ENCODE results near the gene SFTA2. TPM values are rescaled to one million over a fixed set of nuclear protein-coding genes. Genes with fewer than 3 reads are reported as not detected.
"Not testable (repeated sequence)": the region's sequence is repeated elsewhere in the genome, so short reads cannot be mapped to it uniquely, and the experiment has no call there.

Gene SFTA2
- total and polyA plus RNA-seq, 2 donors (not counting 1 experiment from before 2014, with no cell fraction given) = not detected

GRCh38 chr6:30907758-30908591, 24.0 kb downstream of the SFTA2 start, which contains the start of gene GTF2H4:
GTF2H4 (plus strand) TSS chr6:30908207.
- Histone ChIP-seq H3K27ac (ENCODE audit: low read length in 2 of 2) (peak within 1 kb of the TSS in 1 of 2 donors; percentile 43), H4K20me1 (ENCODE audit: control insufficient read depth, insufficient read depth, low read length, poor library complexity, severe bottlenecking) (no peaks in the 10 kb centered on the region), H2AFZ (ENCODE audit: insufficient read depth, low read depth, low read length, poor library complexity, severe bottlenecking) (peak within 1 kb of the TSS; percentile 90), H3K36me3 (replicated peaks in 1 of 2; ENCODE audit: control extremely low read depth in 1 of 2, control insufficient read depth in 1 of 2, extremely low read depth in 1 of 2, insufficient read depth in 2 of 2, low read length in 1 of 2) (peaks cover 0 to 19% of the 10 kb centered on the region in 2 experiments), H3K27me3 (replicated peaks in 1 of 4; ENCODE audit: control extremely low read depth in 1 of 4, control insufficient read depth in 3 of 4, insufficient read depth in 4 of 4, low read length in 3 of 4) (no peaks in the 10 kb centered on the region), H3K4me2 (replicated peaks; ENCODE audit: low read depth, low read length, poor library complexity, severe bottlenecking) (peak within 1 kb of the TSS; percentile 93), H3K4me3 (ENCODE audit: control extremely low read depth in 1 of 5, extremely low read depth in 1 of 5, insufficient read depth in 1 of 5, low read depth in 2 of 5, low read length in 4 of 5) (peak within 1 kb of the TSS; percentile 71 to 99 (median 89)), H3K9ac (ENCODE audit: low read length) (peak within 1 kb of the TSS; percentile 86), H3K9me3 (ENCODE audit: control extremely low read depth in 1 of 3, control insufficient read depth in 2 of 3, insufficient read depth in 1 of 3, low read length in 2 of 3) (no peaks in the 10 kb centered on the region), H3K4me1 (ENCODE audit: control insufficient read depth in 2 of 2, insufficient read depth in 2 of 2, low read length in 2 of 2) (peaks cover 14 to 28% of the 10 kb centered on the region in 2 donors), H3K79me2 (ENCODE audit: control insufficient read depth, insufficient read depth, low read length) (peaks cover 5% of the 10 kb centered on the region)
- ATAC-seq (ENCODE audit: low read depth) (peak; percentile 97), DNase-seq (peak; percentile 95)
- POLR2A ChIA-PET = interaction anchor here (0.5 to 1.0 kb wide), 3 partner anchors 24 to 755 kb away, joined by 7 to 9 read pairs (median 9); no protein-coding TSS in a partner anchor
- H3K27ac Mint-ChIP-seq = peak within 1 kb of the TSS; percentile 88
- H3K9me3 Mint-ChIP-seq (ENCODE audit: insufficient read depth) = no peaks in the 10 kb centered on the region
- H3K4me1 Mint-ChIP-seq = peaks cover 21% of the 10 kb centered on the region
- no peaks in the 10 kb centered on the region for H3K27me3 Mint-ChIP-seq
- CTCF ChIA-PET = interaction anchor here (0.7 to 1.5 kb wide), 8 partner anchors 25 to 179 kb away, joined by 3 to 4 read pairs (median 3); no protein-coding TSS in a partner anchor
- intact Hi-C loops (cut with micrococcal nuclease) = loop anchor here (5.0 kb wide), 1 partner anchor 291 kb away; the partner anchor contains the start of genes MRPS18B and PPP1R10
- peak within 1 kb of the TSS; percentile 100 for H3K4me3 Mint-ChIP-seq
- TF ChIP-seq EZH2 (IDR thresholded peaks at IDR 0.05; ENCODE audit: borderline replicate concordance, insufficient read depth, low read depth, low read length, poor library complexity, severe bottlenecking) = no peak
- no peak for TF ChIP-seq CTCF (IDR thresholded peaks at IDR 0.05)
- under 1% methylated on average over 47 of the region's 49 CpGs for WGBS (ENCODE audit: insufficient coverage)

- POLR2A ChIA-PET = interaction anchor here (0.6 to 1.0 kb wide), 3 partner anchors 24 to 443 kb away, joined by 3 to 9 read pairs (median 7); no protein-coding TSS in a partner anchor
- not testable (repeated sequence) for H3K27me3 Mint-ChIP-seq; H3K27me3 ChIP-seq (replicated peaks in 1 of 4; ENCODE audit: control extremely low read depth in 1 of 4, control insufficient read depth in 3 of 4, insufficient read depth in 4 of 4, low read length in 3 of 4); H3K27ac ChIP-seq (ENCODE audit: low read length in 2 of 2); H3K27ac Mint-ChIP-seq; DNase-seq; H3K79me2 ChIP-seq (ENCODE audit: control insufficient read depth, insufficient read depth, low read length); ATAC-seq (ENCODE audit: low read depth); H3K9me3 Mint-ChIP-seq (ENCODE audit: insufficient read depth); H4K20me1 ChIP-seq (ENCODE audit: control insufficient read depth, insufficient read depth, low read length, poor library complexity, severe bottlenecking); H3K9me3 ChIP-seq (ENCODE audit: control extremely low read depth in 1 of 3, control insufficient read depth in 2 of 3, insufficient read depth in 1 of 3, low read length in 2 of 3)
- H3K4me1 ChIP-seq (ENCODE audit: control insufficient read depth in 2 of 2, insufficient read depth in 2 of 2, low read length in 2 of 2) = peaks cover 21 to 34% of the 10 kb centered on the region in 2 donors
- H3K4me3 ChIP-seq (ENCODE audit: control extremely low read depth in 1 of 5, extremely low read depth in 1 of 5, insufficient read depth in 1 of 5, low read depth in 2 of 5, low read length in 4 of 5) = peak overlapping the region; percentile 71 to 99 (median 89)
- CTCF ChIA-PET = interaction anchor here (0.7 to 1.5 kb wide), 7 partner anchors 24 to 180 kb away, joined by 3 to 4 read pairs (median 3); no protein-coding TSS in a partner anchor
- 62% methylated on average over 16 of the region's 16 CpGs for WGBS (ENCODE audit: insufficient coverage)
- H3K36me3 ChIP-seq (replicated peaks in 1 of 2; ENCODE audit: control extremely low read depth in 1 of 2, control insufficient read depth in 1 of 2, extremely low read depth in 1 of 2, insufficient read depth in 2 of 2, low read length in 1 of 2) = peaks cover 0 to 17% of the 10 kb centered on the region in 2 experiments
- H3K4me1 Mint-ChIP-seq = peaks cover 27% of the 10 kb centered on the region
- peak overlapping the region; percentile 86 for H3K9ac ChIP-seq (ENCODE audit: low read length)
- intact Hi-C loops (cut with micrococcal nuclease) = loop anchor here (5.0 kb wide), 1 partner anchor 290 kb away; the partner anchor contains the start of genes MRPS18B and PPP1R10
- peak overlapping the region; percentile 90 for H2AFZ ChIP-seq (ENCODE audit: insufficient read depth, low read depth, low read length, poor library complexity, severe bottlenecking)
- peak overlapping the region; percentile 100 for H3K4me3 Mint-ChIP-seq
- peak overlapping the region; percentile 93 for H3K4me2 ChIP-seq (replicated peaks; ENCODE audit: low read depth, low read length, poor library complexity, severe bottlenecking)
These were observed 24.6 kb downstream of the SFTA2 start for GRCh38 chr6:30907290-30907757.

All from B cell (primary cell).